GM23338 (cell line): Measurements from ENCODE around the gene TSHZ2. TPM values are rescaled to one million over a fixed set of nuclear protein-coding genes. Genes with fewer than 3 reads are reported as not detected.
"Not testable (repeated sequence)": the region's sequence is repeated elsewhere in the genome, so short reads cannot be mapped to it uniquely, and the experiment has no call there.

ENCODE experiments used
- ATAC-seq: fragments of 200-7000 bp; cut with Tn5 transposase; 3 replicates; pipeline ENCODE4 v1.9.1; 2020
- DNase-seq: peaks from one replicate; pipeline ENCODE4 v3.0.0-alpha.2; 2015; ENCODE audit warnings: low spot score
- H2AFZ ChIP-seq: fragments of 200-600 bp; sonication (generic); 2 replicates; pipeline ENCODE4 v1.8.0; 2016; ENCODE audit warnings: antibody characterized with exemption, mild to moderate bottlenecking, moderate library complexity
- H3F3A ChIP-seq: fragments of 200-600 bp; sonication (generic); replicated peaks from 2 replicates; pipeline ENCODE4 v1.8.0; 2017; ENCODE audit warnings: antibody characterized with exemption, mixed run types, low read depth
- H3K27ac ChIP-seq: fragments of 200-600 bp; sonication (generic); 2 replicates; pipeline ENCODE4 v1.6.1; 2016; ENCODE audit warnings: low read depth
- H3K27me3 ChIP-seq: fragments of 200-600 bp; sonication (generic); 2 replicates; pipeline ENCODE4 v1.8.0; 2016; ENCODE audit warnings: mild to moderate bottlenecking, mixed run types, moderate library complexity; ENCODE audit not compliant: insufficient read depth
- H3K36me3 ChIP-seq: fragments of 200-600 bp; sonication (generic); 2 replicates; pipeline ENCODE4 v1.8.0; 2016; ENCODE audit warnings: mild to moderate bottlenecking; ENCODE audit not compliant: insufficient read depth
- H3K4me1 ChIP-seq: fragments of 200-600 bp; sonication (generic); 2 replicates; pipeline ENCODE4 v1.8.0; 2016; ENCODE audit warnings: mild to moderate bottlenecking, moderate library complexity; ENCODE audit not compliant: insufficient read depth
- H3K4me2 ChIP-seq: fragments of 200-600 bp; sonication (generic); 2 replicates; pipeline ENCODE4 v1.7.1; 2017; ENCODE audit warnings: mixed run types
- H3K4me3 ChIP-seq: fragments of 200-600 bp; sonication (generic); 2 replicates; pipeline ENCODE4 v1.6.1; 2016; ENCODE audit warnings: mixed run types
- H3K79me2 ChIP-seq: fragments of 200-600 bp; sonication (generic); replicated peaks from 2 replicates; pipeline ENCODE4 v1.8.0; 2017; ENCODE audit warnings: mild to moderate bottlenecking; ENCODE audit not compliant: insufficient read depth
- H3K9me2 ChIP-seq: fragments of 200-600 bp; sonication (generic); 2 replicates; pipeline ENCODE4 v1.8.0; 2017; ENCODE audit not compliant: insufficient read depth
- H4K20me1 ChIP-seq: fragments of 200-600 bp; sonication (generic); replicated peaks from 2 replicates; pipeline ENCODE4 v1.8.0; 2017; ENCODE audit warnings: mild to moderate bottlenecking; ENCODE audit not compliant: insufficient read depth
- H3K27ac Mint-ChIP-seq: 2 replicates; pipeline ENCODE4 v1.8.0; 2020; ENCODE audit warnings: inconsistent platforms, mild to moderate bottlenecking, moderate library complexity, mixed read lengths
- H3K27me3 Mint-ChIP-seq: 3 replicates; pipeline ENCODE4 v1.8.0; 2022; ENCODE audit warnings: low read depth, mild to moderate bottlenecking, moderate library complexity, mixed read lengths, inconsistent platforms; ENCODE audit not compliant: insufficient read depth, poor library complexity
- H3K36me3 Mint-ChIP-seq: 3 replicates; pipeline ENCODE4 v1.8.0; 2021; ENCODE audit warnings: low read depth, mild to moderate bottlenecking, inconsistent platforms, moderate library complexity, mixed read lengths
- H3K4me1 Mint-ChIP-seq: 3 replicates; pipeline ENCODE4 v1.8.0; 2020; ENCODE audit warnings: mild to moderate bottlenecking, inconsistent platforms, mixed read lengths
- H3K4me3 Mint-ChIP-seq: 3 replicates; pipeline ENCODE4 v1.8.0; 2021; ENCODE audit warnings: moderate library complexity, mild to moderate bottlenecking, inconsistent platforms, mixed read lengths
- H3K9me3 Mint-ChIP-seq: 3 replicates; pipeline ENCODE4 v1.8.0; 2020; ENCODE audit warnings: moderate library complexity, mild to moderate bottlenecking, inconsistent platforms, mixed read lengths
- CREB1 ChIP-seq: fragments of 250-450 bp; sonication (Bioruptor Pico); IDR thresholded peaks from 2 replicates; pipeline ENCODE4 v1.5.0; 2020; ENCODE audit warnings: low read depth, mild to moderate bottlenecking, moderate library complexity
- EZH2 ChIP-seq: fragments of 200-600 bp; sonication (generic); IDR thresholded peaks from one replicate; pipeline ENCODE4 v1.8.0; 2017; ENCODE audit warnings: antibody characterized with exemption, mild to moderate bottlenecking, low read depth; ENCODE audit not compliant: unreplicated experiment
- EZH2phosphoT487 ChIP-seq: fragments of 200-600 bp; sonication (generic); IDR thresholded peaks from one replicate; pipeline ENCODE4 v1.8.1; 2018; ENCODE audit warnings: antibody characterized with exemption; ENCODE audit not compliant: unreplicated experiment
- NANOG ChIP-seq: IDR thresholded peaks from 2 replicates; pipeline ENCODE4 v1.6.1; 2016; ENCODE audit warnings: antibody characterized with exemption, borderline replicate concordance
- POLR2AphosphoS5 ChIP-seq: IDR thresholded peaks from 2 replicates; pipeline ENCODE4 v1.6.1; 2016; ENCODE audit warnings: antibody characterized with exemption, low read depth
- ZNF331 ChIP-seq: fragments of 250-450 bp; sonication (Bioruptor Pico); IDR thresholded peaks from 2 replicates; pipeline ENCODE4 v1.5.0; 2020; ENCODE audit warnings: low read depth, mild to moderate bottlenecking, moderate library complexity
- polyA plus RNA-seq: library from polyadenylated mRNA; unstranded; fragments of >200 nt; fragmentation: Nextera tagmentation; extraction: Ambion mirVana; gene quantifications from 2 replicates; pipeline ENCODE4 v1.2.1, GENCODE V29; 2016
- total RNA-seq: library from RNA; depleted of rRNA; stranded (reverse); fragments of >200 nt; shearing (Covaris generic); gene quantifications from 2 replicates; pipeline ENCODE4 v1.2.3, GENCODE V29; 2014

The TSHZ2 gene
- total and polyA plus RNA-seq, 2 experiments from 2014 or later: 0.49 to 1.3 TPM

- no peak overlapping the region for H3K4me3 Mint-ChIP-seq
- Histone ChIP-seq H3F3A (no peaks in the 10 kb centered on the region), H3K4me2 (no peak overlapping the region), H3K27ac (no peak overlapping the region), H3K4me1 (no peaks in the 10 kb centered on the region), H3K4me3 (no peak overlapping the region), H4K20me1 (no peaks in the 10 kb centered on the region), H3K9me2 (no peaks in the 10 kb centered on the region), H3K36me3 (no peaks in the 10 kb centered on the region), H2AFZ (no peak overlapping the region), H3K27me3 (no peaks in the 10 kb centered on the region), H3K79me2 (no peaks in the 10 kb centered on the region)
- H3K27ac Mint-ChIP-seq: no peak overlapping the region
- ATAC-seq: no peak
- no peaks in the 10 kb centered on the region for H3K27me3 Mint-ChIP-seq
- no peak for DNase-seq
- no peaks in the 10 kb centered on the region for H3K9me3 Mint-ChIP-seq
- peaks cover 5% of the 10 kb centered on the region; the same call in 2 of the 3 replicates for H3K4me1 Mint-ChIP-seq
- TF ChIP-seq CREB1 (CRISPR knock-in tag) (no peak), EZH2 (no peak), ZNF331 (CRISPR knock-in tag) (no peak), NANOG (no peak), EZH2phosphoT487 (no peak), POLR2AphosphoS5 (no peak)
- no peaks in the 10 kb centered on the region for H3K36me3 Mint-ChIP-seq
Measured at GRCh38 chr20:53023732-53024520, 51.8 kb downstream of the TSHZ2 start.

- H2AFZ ChIP-seq, H3K27me3 ChIP-seq, H3K36me3 ChIP-seq, H3K27ac Mint-ChIP-seq, H3K9me3 Mint-ChIP-seq, H3K4me1 Mint-ChIP-seq, H3K9me2 ChIP-seq, ATAC-seq, H3K4me1 ChIP-seq, H3K4me2 ChIP-seq, H3K79me2 ChIP-seq, DNase-seq, H3F3A ChIP-seq, H4K20me1 ChIP-seq, H3K27me3 Mint-ChIP-seq, H3K4me3 Mint-ChIP-seq, H3K4me3 ChIP-seq, H3K36me3 Mint-ChIP-seq, H3K27ac ChIP-seq: not testable (repeated sequence)
Measured at GRCh38 chr20:53024653-53025052, 52.5 kb downstream of the TSHZ2 start.

- Mint-ChIP-seq H3K27ac (no peak overlapping the region), H3K4me3 (no peak overlapping the region), H3K9me3 (no peaks in the 10 kb centered on the region), H3K27me3 (peaks cover 2% of the 10 kb centered on the region), H3K36me3 (no peaks in the 10 kb centered on the region), H3K4me1 (peaks cover 5% of the 10 kb centered on the region; the same call in 2 of the 3 replicates)
- Histone ChIP-seq H3K4me1 (no peaks in the 10 kb centered on the region), H2AFZ (no peak overlapping the region), H3K79me2 (no peaks in the 10 kb centered on the region), H3F3A (no peaks in the 10 kb centered on the region), H3K36me3 (no peaks in the 10 kb centered on the region), H3K27me3 (no peaks in the 10 kb centered on the region), H3K9me2 (no peaks in the 10 kb centered on the region), H3K4me2 (no peak overlapping the region), H3K4me3 (no peak overlapping the region), H3K27ac (no peak overlapping the region), H4K20me1 (no peaks in the 10 kb centered on the region)
- ATAC-seq: no peak
- TF ChIP-seq ZNF331 (CRISPR knock-in tag): no peak
- no peak for DNase-seq
Measured at GRCh38 chr20:53027089-53027488, 54.9 kb downstream of the TSHZ2 start.
